Epidermal melanocyte (primary cell): ENCODE results near the gene TCF7L1.
A peak's percentile ranks its signal among the peaks of the same experiment; 100 is the strongest.

ENCODE experiments used
- DNase-seq: peaks from one replicate; pipeline ENCODE4 v3.0.0; 2011; ENCODE audit warnings: low spot score; ENCODE audit not compliant: insufficient read length

Gene TCF7L1

GRCh38 chr2:85347599-85347998 is 214.4 kb downstream of the TCF7L1 start:
- DNase-seq, result no peak

GRCh38 chr2:85353876-85354285 is 220.7 kb downstream of the TCF7L1 start:
- no peak for DNase-seq

- peak; percentile 95 for DNase-seq
Observed at GRCh38 chr2:85354286-85355072, 221.3 kb downstream of the TCF7L1 start, which contains the start of the genes ELMOD3 and RETSAT. Gene ELMOD3 (plus strand): TSS chr2:85354769. CDS start chr2:85357199, 2,430 bp downstream. Gene RETSAT (minus strand): TSS chr2:85354528. CDS start chr2:85354507, 21 bp downstream.

- no peak for DNase-seq
Observed at GRCh38 chr2:85355073-85355410, 221.8 kb downstream of the TCF7L1 start.

DNA sequence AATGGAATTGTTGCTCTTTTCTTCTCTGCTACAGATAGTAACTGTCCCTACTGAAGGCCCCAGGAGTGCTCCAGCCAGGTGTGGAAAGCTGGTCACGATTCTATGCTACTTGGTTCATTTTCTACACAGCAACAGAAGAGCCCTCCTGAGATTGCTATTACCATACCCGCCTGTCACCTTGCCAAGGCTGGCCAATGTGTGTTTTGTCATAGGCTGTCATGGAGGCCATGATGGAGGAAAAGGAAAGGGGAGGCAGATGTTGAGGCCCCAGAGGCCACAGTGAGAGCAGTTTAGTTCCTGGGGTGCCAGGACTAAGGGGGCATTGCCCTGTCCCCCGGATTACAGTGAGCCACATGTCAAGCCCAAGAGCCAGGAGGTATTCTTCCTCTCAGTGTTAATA is 222.3 kb downstream of the TCF7L1 start:
- DNase-seq, result no peak

DNA sequence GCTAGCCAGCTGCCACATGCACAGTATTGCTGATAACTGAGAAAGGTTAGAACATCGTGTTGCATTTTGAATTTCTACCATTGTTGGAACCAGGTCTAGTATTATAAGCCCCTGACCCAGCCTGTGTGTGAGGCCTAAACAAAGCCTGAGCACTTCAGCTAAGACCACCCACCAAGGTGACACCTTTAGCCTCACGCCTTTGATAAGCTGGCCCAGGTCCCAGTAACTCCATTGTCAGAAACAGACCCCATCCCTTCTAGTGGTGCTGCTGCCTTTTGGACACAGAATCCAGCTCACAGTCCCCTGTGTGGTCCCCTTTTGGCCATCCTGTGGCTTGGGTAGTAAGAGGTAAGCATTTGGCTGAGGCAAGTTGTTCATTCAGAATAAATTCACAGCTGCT is 223.0 kb downstream of the TCF7L1 start:
- DNase-seq, result no peak

DNA sequence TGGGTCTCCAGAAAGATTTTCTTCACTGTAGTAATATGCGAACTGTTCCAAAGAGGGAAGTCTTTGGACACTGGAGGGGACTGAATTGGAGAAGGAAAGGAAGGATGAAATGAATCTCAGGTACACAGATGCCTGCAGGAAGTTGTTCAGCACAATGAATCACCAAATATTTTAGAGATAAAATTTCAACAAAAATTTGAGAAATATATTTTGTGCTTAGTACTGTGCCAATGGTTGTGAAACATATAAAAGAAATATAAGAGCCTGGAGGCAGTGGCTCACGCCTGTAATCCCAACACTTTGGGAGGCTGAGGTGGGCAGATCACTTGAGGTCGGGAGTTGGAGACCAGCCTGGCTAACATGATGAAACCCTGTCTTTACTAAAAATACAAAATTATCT is 224.5 kb downstream of the TCF7L1 start:
- no peak for DNase-seq
